DND-41 (cell line): Measurements from ENCODE around the gene COPS6.
A peak's percentile ranks its signal among the peaks of the same experiment; 100 is the strongest.

ENCODE experiments used
- ATAC-seq: fragments of 200-7000 bp; cut with Tn5 transposase; 3 replicates; pipeline ENCODE4 v1.9.1; 2021; ENCODE audit warnings: low read depth; ENCODE audit not compliant: insufficient read depth
- DNase-seq: peaks from one replicate; pipeline ENCODE4 v3.0.0-alpha.2; 2020
- H2AFZ ChIP-seq: 2 replicates; pipeline ENCODE4 v1.6.0; 2012; ENCODE audit warnings: low read depth, low read length
- H3K27ac ChIP-seq: 2 replicates; pipeline ENCODE4 v1.5.1; 2012; ENCODE audit warnings: low read length, inconsistent platforms
- H3K27me3 ChIP-seq: fragments of 200-600 bp; sonication (generic); 2 replicates; pipeline ENCODE4 v1.6.0; 2012; ENCODE audit warnings: low read length, mild to moderate bottlenecking, inconsistent platforms; ENCODE audit not compliant: insufficient read depth, poor library complexity
- H3K36me3 ChIP-seq: 2 replicates; pipeline ENCODE4 v1.5.1; 2012; ENCODE audit warnings: low read length, inconsistent platforms; ENCODE audit not compliant: insufficient read depth
- H3K4me1 ChIP-seq: 2 replicates; pipeline ENCODE4 v1.5.1; 2012; ENCODE audit warnings: mild to moderate bottlenecking, low read length; ENCODE audit not compliant: insufficient read depth
- H3K4me2 ChIP-seq: 2 replicates; pipeline ENCODE4 v1.6.0; 2012; ENCODE audit warnings: mild to moderate bottlenecking, moderate library complexity, low read length, inconsistent platforms; ENCODE audit not compliant: insufficient read depth
- H3K4me3 ChIP-seq, 2 experiments: fragments of 200-600 bp in 1 of 2; shearing (Covaris generic) in 1 of 2; 2 replicates each; pipeline ENCODE4 v1.5.1; 2012 to 2016; ENCODE audit warnings: inconsistent platforms in 2 of 2, low read length in 2 of 2, mild to moderate bottlenecking in 2 of 2, low read depth in 1 of 2, moderate library complexity in 1 of 2
- H3K79me2 ChIP-seq: 2 replicates; pipeline ENCODE4 v1.6.0; 2012; ENCODE audit warnings: low read length, inconsistent platforms; ENCODE audit not compliant: insufficient read depth
- H3K9ac ChIP-seq: 2 replicates; pipeline ENCODE4 v1.6.0; 2012; ENCODE audit warnings: low read depth, mild to moderate bottlenecking, inconsistent platforms, low read length, moderate library complexity
- H3K9me3 ChIP-seq: 2 replicates; pipeline ENCODE4 v1.5.1; 2012; ENCODE audit warnings: low read length, moderate library complexity, mild to moderate bottlenecking, inconsistent platforms; ENCODE audit not compliant: insufficient read depth, severe bottlenecking
- H4K20me1 ChIP-seq: 2 replicates; pipeline ENCODE4 v1.6.0; 2012; ENCODE audit warnings: low read length; ENCODE audit not compliant: insufficient read depth
- EZH2 ChIP-seq: IDR thresholded peaks from 3 replicates; pipeline ENCODE4 v1.6.1; 2012; ENCODE audit warnings: borderline replicate concordance, low read depth, mild to moderate bottlenecking, moderate library complexity, low read length, inconsistent platforms; ENCODE audit not compliant: severe bottlenecking
- TF ChIP-seq, protein P1 (sequence below): IDR thresholded peaks from 2 replicates; pipeline ENCODE4 v1.5.1; 2012; ENCODE audit warnings: borderline replicate concordance, low read length, moderate library complexity, mild to moderate bottlenecking; ENCODE audit not compliant: poor library complexity, severe bottlenecking; ENCODE audit errors: extremely low read depth

COPS6 gene

DNA sequence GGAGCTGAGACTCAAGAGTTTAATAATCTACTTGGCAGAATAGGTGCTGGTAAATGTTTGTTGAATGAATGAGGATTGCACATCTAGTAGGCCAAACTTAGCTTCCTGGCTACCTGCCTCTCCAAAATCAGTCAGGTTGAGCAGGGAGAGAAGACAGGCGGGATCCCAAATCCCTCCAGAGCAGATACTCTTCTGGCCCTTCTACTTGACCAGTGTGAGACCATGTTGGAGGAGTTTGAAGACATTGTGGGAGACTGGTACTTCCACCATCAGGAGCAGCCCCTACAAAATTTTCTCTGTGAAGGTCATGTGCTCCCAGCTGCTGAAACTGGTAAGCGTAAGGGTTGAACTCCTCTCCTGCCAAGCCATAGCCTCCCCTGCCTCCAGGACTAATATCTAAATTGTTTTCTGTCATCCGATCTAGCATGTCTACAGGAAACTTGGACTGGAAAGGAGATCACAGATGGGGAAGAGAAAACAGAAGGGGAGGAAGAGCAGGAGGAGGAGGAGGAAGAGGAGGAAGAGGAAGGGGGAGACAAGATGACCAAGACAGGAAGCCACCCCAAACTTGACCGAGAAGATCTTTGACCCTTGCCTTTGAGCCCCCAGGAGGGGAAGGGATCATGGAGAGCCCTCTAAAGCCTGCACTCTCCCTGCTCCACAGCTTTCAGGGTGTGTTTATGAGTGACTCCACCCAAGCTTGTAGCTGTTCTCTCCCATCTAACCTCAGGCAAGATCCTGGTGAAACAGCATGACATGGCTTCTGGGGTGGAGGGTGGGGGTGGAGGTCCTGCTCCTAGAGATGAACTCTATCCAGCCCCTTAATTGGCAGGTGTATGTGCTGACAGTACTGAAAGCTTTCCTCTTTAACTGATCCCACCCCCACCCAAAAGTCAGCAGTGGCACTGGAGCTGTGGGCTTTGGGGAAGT, 35.8 kb downstream of the COPS6 start:
- H3K4me3 ChIP-seq: peak overlapping the region in 1 of 2 experiments; percentile 6; a peak in 1 of 4 replicates
- H3K4me1 ChIP-seq: peaks cover 60% of the 10 kb centered on the region
- no peak overlapping the region for H2AFZ ChIP-seq
- no peak for TF ChIP-seq EZH2
- TF ChIP-seq, protein P1, sequence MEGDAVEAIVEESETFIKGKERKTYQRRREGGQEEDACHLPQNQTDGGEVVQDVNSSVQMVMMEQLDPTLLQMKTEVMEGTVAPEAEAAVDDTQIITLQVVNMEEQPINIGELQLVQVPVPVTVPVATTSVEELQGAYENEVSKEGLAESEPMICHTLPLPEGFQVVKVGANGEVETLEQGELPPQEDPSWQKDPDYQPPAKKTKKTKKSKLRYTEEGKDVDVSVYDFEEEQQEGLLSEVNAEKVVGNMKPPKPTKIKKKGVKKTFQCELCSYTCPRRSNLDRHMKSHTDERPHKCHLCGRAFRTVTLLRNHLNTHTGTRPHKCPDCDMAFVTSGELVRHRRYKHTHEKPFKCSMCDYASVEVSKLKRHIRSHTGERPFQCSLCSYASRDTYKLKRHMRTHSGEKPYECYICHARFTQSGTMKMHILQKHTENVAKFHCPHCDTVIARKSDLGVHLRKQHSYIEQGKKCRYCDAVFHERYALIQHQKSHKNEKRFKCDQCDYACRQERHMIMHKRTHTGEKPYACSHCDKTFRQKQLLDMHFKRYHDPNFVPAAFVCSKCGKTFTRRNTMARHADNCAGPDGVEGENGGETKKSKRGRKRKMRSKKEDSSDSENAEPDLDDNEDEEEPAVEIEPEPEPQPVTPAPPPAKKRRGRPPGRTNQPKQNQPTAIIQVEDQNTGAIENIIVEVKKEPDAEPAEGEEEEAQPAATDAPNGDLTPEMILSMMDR: no peak
- peaks cover 50% of the 10 kb centered on the region for H3K79me2 ChIP-seq
- DNase-seq (no peak), ATAC-seq (no peak)
- peaks cover 22% of the 10 kb centered on the region for H3K36me3 ChIP-seq
- no peaks in the 10 kb centered on the region for H3K27me3 ChIP-seq
- H4K20me1 ChIP-seq: no peaks in the 10 kb centered on the region
- H3K27ac ChIP-seq: no peak overlapping the region
- H3K9ac ChIP-seq: 0 out of 2 replicates have a peak overlapping the region, but pooled peaks have one; percentile 7
- no peaks in the 10 kb centered on the region for H3K9me3 ChIP-seq
- peak overlapping the region; percentile 100 for H3K4me2 ChIP-seq

DNA sequence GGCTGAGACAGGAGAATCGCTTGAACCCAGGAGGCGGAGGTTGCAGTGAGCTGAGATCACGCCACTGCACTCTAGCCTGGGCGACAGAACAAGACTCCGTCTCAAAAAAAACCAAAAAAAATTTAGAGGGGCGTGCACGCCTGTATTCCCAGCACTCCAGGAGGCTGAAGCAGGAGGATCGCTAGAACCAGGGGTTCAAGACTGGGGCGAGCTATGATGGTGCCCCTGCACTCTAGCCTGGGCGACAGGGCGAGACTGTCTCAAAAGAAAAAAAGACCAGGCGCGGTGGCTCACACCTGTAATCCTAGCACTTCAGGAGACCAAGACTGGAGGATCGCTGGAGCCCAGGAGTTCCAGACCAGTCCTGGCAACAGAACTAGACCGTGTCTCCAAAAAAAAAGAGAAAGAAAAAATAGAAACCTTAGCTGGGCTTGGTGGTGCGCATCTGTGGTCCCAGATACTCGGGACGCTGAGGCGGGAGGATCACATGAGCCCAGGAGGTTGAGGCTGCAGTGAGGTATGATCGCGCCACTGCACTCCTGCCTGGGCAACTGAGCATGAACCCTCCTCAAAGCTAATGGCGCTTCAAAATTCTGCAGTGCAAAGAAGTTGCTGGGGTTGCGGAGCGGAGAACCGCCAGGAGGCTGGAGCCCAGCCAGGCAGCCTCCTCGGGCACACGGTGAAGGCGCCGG, 37.6 kb downstream of the COPS6 start:
- Histone ChIP-seq H2AFZ (peak overlapping the region; percentile 97), H3K27me3 (no peaks in the 10 kb centered on the region), H3K9ac (peak overlapping the region; percentile 92), H4K20me1 (no peaks in the 10 kb centered on the region), H3K4me1 (peaks cover 55% of the 10 kb centered on the region), H3K79me2 (peaks cover 38% of the 10 kb centered on the region), H3K4me2 (peak overlapping the region; percentile 100), H3K4me3 (peak overlapping the region; percentile 91 to 96), H3K9me3 (no peaks in the 10 kb centered on the region), H3K36me3 (peaks cover 22% of the 10 kb centered on the region), H3K27ac (peak overlapping the region; percentile 100)
- DNase-seq (no peak), ATAC-seq (peak; percentile 43)
- no peak for TF ChIP-seq EZH2
- TF ChIP-seq, protein P1: no peak

DNA sequence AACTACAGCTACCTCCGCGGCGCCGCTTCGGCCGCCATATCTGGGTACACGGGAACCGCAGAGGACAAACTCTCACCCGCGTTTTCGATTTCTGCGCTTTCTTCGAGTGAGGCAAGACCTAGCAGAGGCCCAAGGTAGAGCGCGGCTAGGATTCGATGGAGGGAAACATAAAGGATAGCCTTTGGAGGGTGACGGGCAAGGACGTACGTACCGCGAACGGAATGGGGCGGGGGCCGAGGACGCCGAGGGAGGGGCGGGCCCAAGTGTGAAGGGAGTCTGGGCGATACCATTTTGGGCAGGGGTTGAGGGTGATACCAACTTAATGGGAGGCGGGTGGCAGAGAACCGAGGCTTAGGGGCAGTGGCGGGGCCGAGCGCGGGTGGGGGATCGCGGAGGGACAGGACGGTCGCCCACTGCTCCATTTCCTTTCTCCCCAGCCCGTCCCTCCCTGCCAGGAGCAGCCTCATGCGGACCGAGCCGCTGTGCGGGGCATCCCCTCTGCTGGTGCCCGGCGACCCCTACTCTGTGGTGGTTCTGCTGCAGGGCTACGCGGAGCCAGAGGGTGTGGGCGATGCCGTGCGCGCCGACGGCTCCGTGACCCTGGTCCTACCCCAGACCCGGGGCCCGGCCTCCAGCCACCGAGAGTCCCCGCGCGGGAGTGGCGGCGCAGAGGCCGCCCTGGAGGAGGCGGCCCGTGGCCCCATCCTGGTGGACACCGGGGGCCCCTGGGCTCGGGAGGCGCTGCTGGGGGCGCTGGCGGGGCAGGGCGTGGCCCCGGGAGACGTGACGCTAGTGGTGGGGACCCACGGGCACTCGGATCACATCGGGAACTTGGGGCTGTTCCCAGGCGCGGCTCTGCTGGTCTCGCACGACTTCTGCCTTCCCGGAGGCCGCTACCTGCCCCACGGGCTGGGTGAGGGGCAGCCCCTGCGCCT, 38.4 kb downstream of the COPS6 start, which contains the start of gene MBLAC1:
MBLAC1 (plus strand) TSS at position 37 of the 935 bp plus-strand sequence; CDS start at position 466, 429 bp downstream.
- Histone ChIP-seq H3K79me2 (peaks cover 35% of the 10 kb centered on the region), H2AFZ (peak within 1 kb of the TSS; percentile 97), H3K4me2 (peak within 1 kb of the TSS; percentile 100), H3K4me3 (peak within 1 kb of the TSS; percentile 91 to 96), H3K27ac (peak within 1 kb of the TSS; percentile 100), H4K20me1 (no peaks in the 10 kb centered on the region), H3K4me1 (peaks cover 50% of the 10 kb centered on the region), H3K9ac (peak within 1 kb of the TSS; percentile 92), H3K9me3 (no peaks in the 10 kb centered on the region), H3K27me3 (no peaks in the 10 kb centered on the region), H3K36me3 (peaks cover 19% of the 10 kb centered on the region)
- no peak for TF ChIP-seq EZH2
- TF ChIP-seq, protein P1: no peak
- DNase-seq: peak; percentile 91
- ATAC-seq: peak; percentile 71
